GM18508 (cell line): ENCODE measurements around the gene RFC5.

Source experiments
- ATAC-seq: cut with Tn5 transposase; IDR thresholded peaks from one replicate; pipeline ENCODE4 v1.9.1; 2021; ENCODE audit warnings: moderate number of reproducible peaks; ENCODE audit not compliant: insufficient read depth, unreplicated experiment

The RFC5 gene

DNA sequence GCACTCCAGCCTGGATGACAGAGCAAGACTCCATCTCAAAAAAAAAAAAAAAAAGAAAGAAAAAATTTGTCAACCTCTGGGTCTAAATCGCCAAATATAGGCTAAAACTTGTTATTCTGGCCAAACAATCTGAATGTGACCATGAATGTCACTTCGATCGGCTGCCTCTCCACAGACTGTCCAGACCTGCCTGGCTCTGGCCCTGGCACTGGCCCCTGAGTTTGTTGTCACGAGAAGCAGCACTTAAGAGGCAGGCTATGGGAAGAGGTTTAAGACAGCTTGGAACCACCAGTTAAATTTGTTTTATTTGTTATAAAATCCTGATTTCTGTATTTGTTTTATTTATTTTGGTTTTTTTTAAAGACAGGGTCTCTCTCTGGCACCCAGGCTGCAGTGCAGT lies 29.9 kb downstream of the RFC5 start:
- ATAC-seq: no peak

DNA sequence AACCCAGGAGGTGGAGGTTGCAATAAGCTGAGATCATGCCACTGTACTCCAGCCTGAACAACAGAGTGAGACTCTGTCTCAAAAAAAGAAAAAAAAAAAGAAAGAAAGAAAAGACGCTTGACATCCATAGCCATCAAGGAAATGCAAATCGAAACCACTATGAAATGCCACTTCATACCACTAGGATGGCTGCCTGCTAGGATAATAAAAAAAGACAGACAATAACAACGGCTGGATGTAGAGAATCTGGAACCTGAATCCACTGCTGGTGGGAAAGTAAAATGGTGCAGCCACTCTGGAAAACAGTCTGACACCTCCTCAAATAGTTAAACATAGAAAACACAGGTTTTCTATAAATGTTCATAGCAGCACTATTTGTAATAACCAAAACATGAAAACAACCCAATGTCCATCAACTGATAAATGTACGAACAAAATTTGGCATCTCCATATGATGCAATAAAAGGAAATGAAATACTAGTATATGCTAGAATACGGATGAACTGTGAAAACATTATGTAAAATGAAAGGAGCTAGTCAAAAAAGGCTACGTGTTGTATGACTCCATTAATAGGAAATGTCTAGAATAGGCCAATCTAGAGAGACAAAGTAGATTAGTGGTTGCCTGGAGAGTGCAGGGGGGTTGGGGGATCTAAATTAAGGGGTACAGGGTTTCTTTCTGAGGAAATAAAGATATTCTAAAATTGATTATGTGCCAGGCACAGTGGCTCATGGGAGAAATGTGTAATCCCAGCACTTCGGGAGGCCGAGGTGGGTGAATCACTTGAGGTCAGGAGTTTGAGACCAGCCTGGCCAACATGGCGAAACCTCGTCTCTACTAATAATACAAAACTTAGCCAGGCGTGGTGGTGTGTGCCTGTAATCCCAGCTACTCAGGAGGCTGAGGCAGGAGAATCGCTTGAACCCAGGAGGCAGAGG lies 34.7 kb downstream of the RFC5 start:
- no peak for ATAC-seq

DNA sequence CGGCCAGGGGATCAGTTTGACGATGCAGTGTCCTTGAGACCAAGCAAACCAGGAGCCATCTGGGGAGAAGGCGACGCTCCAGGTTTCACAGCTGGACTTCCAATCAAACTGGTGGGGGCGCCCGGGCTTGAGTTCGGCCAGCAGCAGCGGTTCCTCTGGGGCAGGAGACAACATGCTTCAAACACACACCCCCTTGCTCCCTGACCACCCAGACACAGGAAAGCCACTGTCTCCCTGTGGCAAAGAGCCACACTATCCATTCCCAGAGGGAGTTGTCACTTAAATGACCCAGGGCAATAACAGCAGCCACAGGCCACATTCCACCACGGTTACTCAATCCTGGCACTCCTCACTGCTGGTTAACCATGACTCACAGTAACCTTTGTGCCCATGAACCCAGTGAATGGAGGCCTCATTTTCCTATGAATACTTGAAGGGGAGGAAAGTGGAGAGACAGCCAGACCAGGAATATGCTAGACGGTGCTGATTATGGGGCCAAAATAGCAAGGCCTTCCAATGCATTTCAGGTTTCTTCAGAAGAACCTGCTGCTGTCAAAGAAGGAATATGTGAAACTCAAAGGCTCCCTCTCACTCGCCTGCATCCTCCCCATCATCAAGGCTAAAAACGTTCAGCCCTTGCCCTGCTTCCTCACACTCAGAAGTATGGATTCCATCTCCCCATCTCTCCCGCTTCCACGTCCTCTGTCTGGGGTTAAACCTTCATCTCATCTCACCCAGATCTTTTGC lies 36.0 kb downstream of the RFC5 start:
- ATAC-seq: no peak

DNA sequence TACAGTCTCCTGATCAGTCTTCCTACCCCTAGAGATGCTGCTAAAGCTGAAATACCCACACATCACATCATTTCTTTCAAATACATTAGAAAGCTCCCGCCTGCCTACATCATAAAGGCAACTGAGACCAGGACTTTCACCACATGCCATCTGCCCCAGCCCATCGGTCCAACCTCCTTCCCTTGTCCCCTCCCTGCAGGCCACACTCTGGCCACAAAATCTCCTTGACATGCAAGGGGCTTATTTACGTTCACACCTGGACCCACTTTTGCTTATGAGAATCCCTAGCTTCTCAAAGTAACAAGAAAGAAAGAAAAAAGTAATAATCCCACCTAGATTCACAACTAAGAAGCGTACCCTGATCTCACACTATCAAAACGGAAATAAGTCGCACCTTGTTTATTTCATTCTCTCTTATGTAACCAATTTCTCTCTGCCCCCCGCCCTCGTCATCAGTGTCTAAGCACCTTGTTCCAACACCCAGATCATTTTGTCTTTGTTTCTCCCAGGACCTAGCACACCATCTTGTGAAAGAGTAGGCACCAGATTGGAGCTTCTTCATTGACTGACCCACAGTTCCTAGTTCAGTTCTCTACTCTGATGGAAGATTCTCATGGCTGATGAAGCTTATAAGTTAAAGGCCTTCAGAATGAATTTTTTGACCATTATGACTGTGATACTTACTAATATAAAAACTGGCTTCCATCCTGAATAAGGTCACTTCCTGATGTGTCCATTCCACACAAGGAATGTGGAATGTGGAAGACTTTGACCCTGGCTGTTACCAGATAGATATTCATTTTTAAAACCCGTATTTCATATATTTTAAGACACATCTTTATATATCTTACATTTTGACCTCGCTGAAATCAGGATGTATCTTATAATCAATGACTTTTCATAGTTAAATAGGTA lies 36.8 kb downstream of the RFC5 start:
- no peak for ATAC-seq

DNA sequence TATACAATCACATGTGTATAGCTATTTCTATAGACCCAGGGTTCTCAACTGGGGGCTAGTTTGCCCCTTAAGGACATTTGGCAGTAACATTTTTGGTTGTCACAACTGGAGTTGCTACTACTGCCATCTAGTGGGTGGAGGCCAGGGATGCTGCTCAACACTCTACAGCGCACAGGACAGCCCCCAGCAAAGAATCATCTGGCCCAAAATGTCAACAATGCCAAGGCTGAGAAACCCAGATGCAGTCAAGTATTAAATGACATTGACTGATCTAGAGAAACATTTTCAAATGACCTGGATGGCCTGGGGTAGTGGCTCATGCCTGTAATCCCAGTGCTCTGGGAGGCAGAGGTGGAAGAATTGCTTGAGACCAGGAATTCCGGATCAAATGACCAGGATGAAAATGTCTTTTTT lies 38.6 kb downstream of the RFC5 start:
- ATAC-seq: no peak

DNA sequence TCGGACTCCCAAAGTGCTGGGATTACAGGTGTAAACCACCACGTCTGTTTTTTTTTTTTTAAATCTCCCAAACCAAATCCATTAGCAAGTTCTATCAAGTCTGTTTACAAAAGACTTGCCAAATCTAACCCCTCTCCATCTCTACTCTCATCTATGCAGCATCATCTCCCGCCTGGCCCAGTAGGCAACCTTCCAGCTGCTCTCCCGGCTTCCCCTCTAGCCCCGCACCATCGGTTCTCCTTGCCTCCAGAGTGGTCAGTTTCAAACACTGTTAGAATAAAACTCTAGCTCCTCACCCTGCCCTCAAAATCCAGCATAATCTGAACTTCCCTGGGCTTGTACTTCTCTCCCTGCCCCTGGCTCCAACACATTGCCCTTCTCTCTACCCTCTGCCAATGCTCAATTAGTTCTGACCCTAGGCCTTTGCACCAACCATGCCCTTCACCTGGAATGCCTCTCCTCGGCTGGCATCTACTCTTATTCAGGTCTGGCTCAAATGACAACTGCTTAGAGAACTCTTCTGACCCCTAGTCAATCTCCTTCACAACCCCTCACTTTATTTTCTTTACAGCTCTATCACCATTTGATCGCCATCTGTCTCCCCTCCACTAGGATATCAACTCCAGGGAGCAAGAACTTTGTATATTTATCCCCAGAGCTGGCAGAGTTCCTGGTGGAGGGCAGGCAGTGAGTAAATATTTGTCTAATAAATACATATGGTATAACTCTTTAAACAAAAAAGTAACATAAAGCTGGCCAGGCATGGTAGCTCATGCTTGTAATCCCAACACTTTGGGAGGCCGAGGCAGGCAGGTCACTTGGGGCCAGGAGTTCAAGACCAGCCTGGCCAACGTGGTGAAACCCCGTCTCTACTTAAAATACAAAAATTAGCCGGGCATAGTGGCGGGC lies 39.6 kb downstream of the RFC5 start:
- ATAC-seq: no peak

DNA sequence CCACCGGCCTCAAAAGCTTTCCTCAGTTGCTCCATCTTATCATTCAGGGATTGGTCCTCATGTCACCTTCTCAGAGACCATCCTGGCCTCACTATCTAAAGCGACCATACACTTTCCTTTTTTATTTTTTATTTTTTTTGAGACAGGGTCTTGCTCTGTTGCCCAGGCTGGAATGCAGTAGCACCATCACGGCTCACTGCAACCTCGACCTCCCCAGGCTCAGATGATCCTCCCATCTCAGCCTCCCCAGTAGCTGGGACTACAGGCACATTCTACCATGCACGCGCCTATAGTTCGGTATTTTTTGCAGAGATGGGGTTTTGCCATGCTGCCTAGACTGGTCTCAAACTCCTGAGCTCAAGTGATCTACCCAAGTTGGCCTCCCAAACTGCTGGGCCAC lies 41.7 kb downstream of the RFC5 start:
- no peak for ATAC-seq

DNA sequence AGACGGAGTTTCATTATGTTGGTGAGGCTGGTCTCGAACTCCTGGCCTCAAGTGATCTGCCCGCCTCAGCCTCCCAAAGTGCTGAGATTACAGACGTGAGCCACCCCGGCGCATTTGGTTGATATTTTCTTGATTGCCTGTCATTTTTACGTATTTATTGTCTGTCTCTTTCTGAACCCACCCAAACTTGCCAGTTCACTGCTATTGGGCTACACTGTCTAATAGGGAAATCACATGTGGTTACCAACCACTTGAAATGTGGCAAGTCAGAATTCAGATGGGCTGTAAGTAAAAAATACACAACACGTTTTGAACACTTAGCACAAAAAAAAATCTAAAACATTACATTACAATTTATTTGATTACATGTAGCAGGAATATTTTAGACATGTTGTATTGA lies 42.4 kb downstream of the RFC5 start:
- no peak for ATAC-seq

DNA sequence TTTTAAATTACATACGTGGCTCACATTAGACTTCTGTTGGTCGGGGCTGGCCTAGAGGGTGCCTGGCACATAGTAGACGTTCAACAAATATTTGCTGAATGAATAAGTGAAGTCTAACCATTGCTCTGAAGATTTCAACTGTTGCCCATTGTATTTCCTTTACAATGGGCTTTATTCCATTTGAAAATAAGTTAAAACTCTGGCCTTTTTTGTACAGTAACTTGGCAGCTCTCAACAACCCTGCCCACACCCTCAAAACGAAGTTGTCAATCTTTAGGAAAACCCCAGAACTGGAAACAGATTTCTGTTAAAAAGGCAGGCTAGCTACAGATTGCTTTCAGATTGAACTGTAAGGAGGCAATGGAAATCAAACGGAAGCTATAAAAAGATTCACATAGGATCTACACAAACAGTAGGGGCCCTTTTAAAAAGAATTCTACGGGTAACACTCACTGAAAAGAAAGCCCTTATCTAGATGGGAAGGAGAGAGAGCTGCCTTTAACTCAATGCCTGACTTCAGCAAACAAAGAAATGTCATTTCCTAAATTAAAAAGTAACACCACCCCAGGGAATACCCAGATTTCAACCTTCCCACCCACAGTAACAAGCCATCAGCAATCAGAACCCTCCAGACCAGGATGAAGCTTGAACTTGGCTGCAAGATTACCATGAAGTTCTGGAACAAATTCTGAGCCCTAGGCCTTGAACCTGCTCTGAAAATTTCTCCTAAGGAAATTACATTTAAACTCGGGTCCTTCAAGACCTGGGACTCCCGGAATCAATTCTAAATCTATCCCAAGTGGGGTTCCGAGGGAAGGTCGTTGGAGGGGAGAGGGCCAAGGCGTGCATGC lies 43.1 kb downstream of the RFC5 start:
- ATAC-seq: no peak

DNA sequence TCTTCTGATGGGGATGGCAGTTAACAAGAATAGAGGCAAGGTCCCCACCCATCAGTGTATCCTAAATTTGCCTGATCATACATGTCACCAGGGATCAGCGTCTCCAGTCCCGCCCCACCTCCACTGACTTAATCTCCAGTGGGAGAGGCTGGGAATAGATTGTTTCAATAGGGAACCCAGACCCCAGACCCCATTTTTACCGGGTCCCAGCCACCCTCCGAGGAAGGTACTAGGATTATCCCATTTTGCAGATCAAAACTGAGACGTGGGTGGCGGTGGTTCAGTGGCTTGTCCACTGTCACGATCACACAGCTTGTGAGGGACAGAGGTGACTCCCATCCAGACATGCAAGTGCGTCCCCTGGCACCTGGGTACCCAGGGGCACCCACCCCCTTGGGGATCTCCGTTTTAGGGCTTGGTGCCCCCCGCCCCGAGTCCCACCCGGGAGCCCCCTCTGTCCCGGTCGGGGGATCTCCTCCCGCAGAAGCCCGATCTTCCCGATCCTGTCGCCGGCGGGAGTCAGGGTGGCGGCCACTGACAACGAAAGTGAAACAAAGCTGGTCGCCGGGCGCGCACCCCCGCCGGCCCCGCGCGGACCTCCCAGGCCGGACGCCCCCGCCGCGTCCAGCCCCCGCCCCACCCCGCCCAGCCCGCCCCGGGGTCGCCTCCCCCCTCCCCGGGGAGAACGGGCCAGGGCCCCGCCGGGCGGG lies 44.0 kb downstream of the RFC5 start:
- no peak for ATAC-seq

DNA sequence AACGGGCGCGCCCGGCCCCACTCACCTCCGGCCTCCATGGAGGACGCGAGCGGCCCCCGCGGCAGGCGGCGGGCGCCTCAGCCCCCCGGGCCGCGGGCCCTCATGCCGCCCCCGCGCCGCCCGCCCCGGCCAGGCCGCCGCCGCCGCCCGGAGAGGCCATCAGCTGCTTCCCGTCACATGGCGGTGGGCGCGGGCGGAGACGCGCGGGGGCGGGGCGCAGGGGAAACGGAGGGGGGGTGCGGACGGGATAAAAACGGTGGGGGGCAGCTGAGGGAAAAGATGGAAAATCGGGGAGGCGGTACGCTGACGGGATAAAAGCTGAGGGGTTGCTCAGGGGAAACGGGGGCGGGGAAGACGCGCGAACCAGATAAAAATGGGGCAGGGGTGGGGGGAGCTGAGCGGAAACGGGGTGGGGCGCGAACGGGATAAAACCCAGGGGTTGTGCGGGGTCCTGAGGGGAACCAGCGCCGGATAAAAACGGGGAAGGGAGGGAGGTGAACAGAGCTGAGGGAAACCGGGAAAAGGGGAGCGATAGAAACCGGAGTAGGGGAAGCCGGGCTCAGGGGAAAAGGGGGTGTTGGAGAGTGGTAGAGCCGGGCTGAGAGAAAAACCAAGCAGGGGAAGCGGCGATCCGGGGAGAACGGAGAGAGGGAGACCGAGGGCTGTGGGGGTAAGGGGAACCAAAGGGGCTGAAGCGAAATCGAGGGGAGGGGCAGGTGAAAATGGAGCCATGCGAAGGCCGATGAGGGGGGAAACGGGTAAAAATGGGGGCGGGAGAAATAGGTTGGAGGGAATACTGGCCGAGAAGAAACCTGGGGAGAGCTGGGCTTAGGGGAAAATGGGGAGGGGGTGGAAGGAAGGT lies 44.7 kb downstream of the RFC5 start, which contains the start of gene WSB2:
Gene WSB2, minus strand, starts transcription at position 169 of the 862 bp plus-strand sequence. Its CDS starts 131 bp downstream, at position 38.
- ATAC-seq: no peak

DNA sequence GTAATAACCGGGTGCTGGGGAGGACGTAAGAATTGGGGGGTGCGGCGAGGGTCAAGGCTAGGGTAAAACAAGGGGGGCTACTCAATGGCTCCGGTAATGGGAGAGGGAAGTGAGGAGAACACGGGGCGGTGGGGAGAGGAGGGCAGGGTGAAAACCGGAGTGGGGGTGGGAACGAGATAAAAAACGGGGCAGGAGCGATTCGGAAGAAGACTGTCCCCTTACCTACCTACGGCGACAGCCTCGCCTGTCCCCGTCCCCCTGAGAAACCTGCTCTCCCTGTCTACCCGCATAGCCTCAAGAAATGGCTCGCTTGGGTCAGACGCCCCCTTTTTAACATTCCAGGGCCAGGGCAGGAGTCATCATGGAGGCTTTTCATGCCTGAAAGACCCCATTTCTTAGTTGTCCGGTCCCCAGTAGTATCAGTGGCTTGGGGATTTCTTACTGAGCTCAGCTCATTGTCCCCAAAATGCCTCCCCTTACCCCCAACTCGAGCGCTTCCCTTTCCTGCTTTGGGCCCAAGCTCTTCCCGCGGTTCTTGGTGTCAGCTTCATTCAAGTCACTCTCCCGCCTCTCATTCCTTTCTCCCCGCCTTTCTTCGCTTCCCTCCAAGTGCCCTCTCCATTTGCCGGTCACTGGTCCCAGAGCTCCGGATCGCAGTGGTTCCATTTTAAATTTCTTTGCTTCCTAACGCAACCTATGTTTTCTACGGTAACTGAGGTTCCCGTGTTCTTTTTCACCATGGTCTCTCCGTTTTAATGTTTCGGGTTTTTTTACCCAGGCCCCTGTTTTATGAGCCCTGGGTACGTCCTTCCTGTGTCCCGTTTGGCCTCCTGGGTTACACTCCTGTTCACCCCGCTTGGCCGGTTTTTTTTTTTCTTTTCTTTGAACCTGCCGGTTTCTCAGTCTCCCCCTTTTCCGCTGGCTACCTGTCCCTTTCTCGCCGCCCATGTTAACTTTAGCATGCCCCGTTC lies 45.7 kb downstream of the RFC5 start:
- no peak for ATAC-seq

DNA sequence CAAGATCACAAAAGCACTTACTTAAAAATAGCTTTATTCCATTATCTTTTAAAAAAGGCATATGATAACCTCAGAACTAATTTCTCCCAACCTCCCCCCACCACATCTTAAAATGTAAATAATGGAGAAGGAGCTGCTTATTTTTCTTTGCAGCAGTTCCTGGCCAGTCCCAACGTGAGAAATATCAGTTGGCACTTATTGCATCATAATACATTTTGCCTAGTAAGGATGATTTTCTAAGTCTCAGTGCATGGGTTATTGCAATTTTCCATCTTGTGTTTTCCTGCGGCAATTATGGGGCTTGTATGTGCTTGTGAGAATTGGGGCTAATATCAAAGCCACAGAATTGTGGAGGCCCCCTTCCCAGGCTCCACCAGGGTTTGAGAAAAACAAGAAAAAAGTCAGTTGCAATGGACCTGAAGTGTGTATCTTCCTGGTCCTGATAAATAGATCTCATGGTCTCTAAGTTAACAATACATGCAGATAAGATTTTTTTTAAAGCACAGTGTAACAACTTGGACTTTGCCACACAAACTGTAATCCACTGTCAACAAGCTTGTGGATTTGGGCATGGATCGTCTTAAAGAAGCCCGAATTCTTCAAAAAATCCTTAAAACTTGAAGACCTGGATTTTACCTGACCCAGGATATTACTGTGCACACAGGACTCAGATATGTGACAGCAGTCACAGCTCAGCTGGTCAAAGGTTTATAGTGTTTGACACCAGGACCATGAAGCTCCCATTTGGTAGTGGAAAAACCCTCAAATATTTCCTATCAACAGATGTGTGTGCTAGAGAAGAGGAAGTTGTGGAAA lies 47.3 kb downstream of the RFC5 start:
- no peak for ATAC-seq

DNA sequence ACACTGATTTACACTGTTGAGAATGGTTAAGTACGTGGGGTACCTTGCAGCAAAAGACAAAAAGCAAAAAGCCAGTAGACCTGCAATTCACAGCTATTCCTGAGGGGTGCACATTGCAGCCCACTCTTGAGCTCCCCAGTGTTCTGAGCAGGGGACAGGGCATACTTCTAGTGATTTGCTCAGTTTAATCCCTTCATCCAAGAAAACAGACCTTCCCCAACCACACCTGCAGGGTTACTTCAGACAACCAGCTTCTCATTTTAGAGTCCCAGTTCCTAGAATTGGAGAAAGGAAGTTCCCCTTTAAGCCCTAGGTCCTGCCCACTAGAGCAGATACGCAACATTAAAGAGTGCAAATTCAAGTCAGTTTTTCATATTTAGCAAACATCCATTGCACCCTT lies 48.1 kb downstream of the RFC5 start:
- ATAC-seq: peak; percentile 61

DNA sequence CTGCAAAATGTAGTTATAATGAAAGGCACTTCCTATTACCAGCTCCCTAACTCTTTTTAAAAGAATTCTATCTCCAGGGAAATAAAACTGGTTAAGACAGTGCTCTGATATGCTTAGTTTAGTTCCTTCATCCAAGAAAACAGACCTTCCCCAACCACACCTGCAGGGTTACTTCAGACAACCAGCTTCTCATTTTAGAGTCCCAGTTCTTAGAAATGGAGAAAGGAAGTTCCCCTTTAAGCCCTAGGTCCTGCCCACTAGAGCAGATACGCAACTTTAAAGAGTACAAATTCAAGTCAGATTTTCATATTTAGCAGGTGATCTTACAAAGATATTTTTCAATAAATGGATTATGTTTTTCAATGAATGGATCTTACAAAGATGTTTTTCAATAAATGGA lies 48.9 kb downstream of the RFC5 start:
- ATAC-seq: no peak
